H9 (cell line): Measurements from ENCODE around the gene SMAD3. TPM values are rescaled to one million over a fixed set of nuclear protein-coding genes. Genes with fewer than 3 reads are reported as not detected.

Experiments
- DNase-seq: peaks from one replicate; pipeline ENCODE4 v3.0.0-alpha.2; 2017
- H2AFZ ChIP-seq: one replicate; pipeline ENCODE4 v1.6.1; 2013; ENCODE audit warnings: mild to moderate bottlenecking, low read length, control low read depth, moderate library complexity
- H2AK5ac ChIP-seq: 2 replicates; pipeline ENCODE4 v1.6.1; 2013; ENCODE audit warnings: low read length, control low read depth, mixed read lengths; ENCODE audit not compliant: insufficient read length
- H2BK120ac ChIP-seq: one replicate; pipeline ENCODE4 v1.6.1; 2013; ENCODE audit warnings: low read depth, mild to moderate bottlenecking, low read length, control low read depth, inconsistent platforms; ENCODE audit not compliant: poor library complexity, severe bottlenecking
- H2BK12ac ChIP-seq: 2 replicates; pipeline ENCODE4 v1.6.1; 2013; ENCODE audit warnings: low read length, control low read depth, mixed read lengths, low read depth; ENCODE audit not compliant: insufficient read length
- H2BK15ac ChIP-seq: 2 replicates; pipeline ENCODE4 v1.6.1; 2013; ENCODE audit warnings: low read depth, low read length, control low read depth
- H2BK20ac ChIP-seq: one replicate; pipeline ENCODE4 v1.6.1; 2013; ENCODE audit warnings: low read depth, mild to moderate bottlenecking, low read length, control low read depth, inconsistent platforms; ENCODE audit not compliant: poor library complexity, severe bottlenecking
- H2BK5ac ChIP-seq: 2 replicates; pipeline ENCODE4 v1.6.1; 2013; ENCODE audit warnings: low read length, control low read depth, mixed read lengths; ENCODE audit not compliant: insufficient read length
- H3K14ac ChIP-seq: 2 replicates; pipeline ENCODE4 v1.6.1; 2013; ENCODE audit warnings: low read length, control low read depth; ENCODE audit not compliant: insufficient read depth
- H3K18ac ChIP-seq: 2 replicates; pipeline ENCODE4 v1.6.1; 2013; ENCODE audit warnings: low read depth, mild to moderate bottlenecking, mixed read lengths, low read length, control low read depth; ENCODE audit not compliant: insufficient read length
- H3K23ac ChIP-seq: 2 replicates; pipeline ENCODE4 v1.6.1; 2013; ENCODE audit warnings: low read length, control low read depth, mixed read lengths, low read depth; ENCODE audit not compliant: insufficient read length
- H3K23me2 ChIP-seq: 2 replicates; pipeline ENCODE4 v1.6.1; 2013; ENCODE audit warnings: low read depth, mild to moderate bottlenecking, mixed read lengths, low read length, control low read depth; ENCODE audit not compliant: insufficient read length, poor library complexity, severe bottlenecking
- H3K27ac ChIP-seq: 2 replicates; pipeline ENCODE4 v1.5.1; 2013; ENCODE audit warnings: low read length, control low read depth, mixed read lengths, low read depth; ENCODE audit not compliant: insufficient read length
- H3K27me3 ChIP-seq: 2 replicates; pipeline ENCODE4 v1.6.1; 2013; ENCODE audit warnings: low read length, control low read depth, inconsistent platforms; ENCODE audit not compliant: insufficient read depth
- H3K4ac ChIP-seq: 2 replicates; pipeline ENCODE4 v1.6.1; 2013; ENCODE audit warnings: low read depth, mild to moderate bottlenecking, control low read depth, inconsistent platforms, low read length, moderate library complexity
- H3K4me1 ChIP-seq: 2 replicates; pipeline ENCODE4 v1.6.1; 2013; ENCODE audit warnings: low read length, control low read depth, inconsistent platforms; ENCODE audit not compliant: insufficient read depth
- H3K4me2 ChIP-seq: 2 replicates; pipeline ENCODE4 v1.6.1; 2013; ENCODE audit warnings: low read length, control low read depth, mixed read lengths; ENCODE audit not compliant: insufficient read length, insufficient read depth
- H3K56ac ChIP-seq: 2 replicates; pipeline ENCODE4 v1.6.1; 2013; ENCODE audit warnings: low read depth, mild to moderate bottlenecking, mixed read lengths, low read length, control low read depth; ENCODE audit not compliant: insufficient read length
- H3K79me1 ChIP-seq: 2 replicates; pipeline ENCODE4 v1.6.1; 2013; ENCODE audit warnings: low read depth, mild to moderate bottlenecking, moderate library complexity, low read length, control low read depth, inconsistent platforms; ENCODE audit not compliant: insufficient read depth, poor library complexity, severe bottlenecking
- H3K79me2 ChIP-seq: 2 replicates; pipeline ENCODE4 v1.6.1; 2013; ENCODE audit warnings: low read length, control low read depth, inconsistent platforms; ENCODE audit not compliant: insufficient read depth
- H3K9ac ChIP-seq: 2 replicates; pipeline ENCODE4 v1.6.1; 2013; ENCODE audit warnings: low read length, control low read depth, mixed read lengths; ENCODE audit not compliant: insufficient read length; ENCODE audit errors: extremely low read depth
- H3K9me3 ChIP-seq: one replicate; pipeline ENCODE4 v1.6.1; 2013; ENCODE audit warnings: low read depth, low read length, inconsistent platforms; ENCODE audit not compliant: control insufficient read depth
- H3T11ph ChIP-seq: one replicate; pipeline ENCODE4 v1.6.1; 2013; ENCODE audit warnings: mild to moderate bottlenecking, low read length, control low read depth, inconsistent platforms
- H4K20me1 ChIP-seq: one replicate; pipeline ENCODE4 v1.6.1; 2013; ENCODE audit not compliant: control insufficient read depth, insufficient read length, insufficient read depth
- H4K5ac ChIP-seq: 2 replicates; pipeline ENCODE4 v1.6.1; 2013; ENCODE audit warnings: low read depth, mild to moderate bottlenecking, mixed read lengths, low read length, control low read depth; ENCODE audit not compliant: insufficient read length
- H4K8ac ChIP-seq: replicated peaks from 2 replicates; pipeline ENCODE4 v1.6.1; 2013; ENCODE audit warnings: low read length, control low read depth, mixed read lengths, low read depth; ENCODE audit not compliant: insufficient read length
- H4K91ac ChIP-seq: 2 replicates; pipeline ENCODE4 v1.6.1; 2013; ENCODE audit warnings: low read depth, mild to moderate bottlenecking, moderate library complexity, mixed read lengths, low read length, control low read depth; ENCODE audit not compliant: insufficient read length
- H3K27ac Mint-ChIP-seq, 3 experiments: 2 replicates in 2 of 3; 3 replicates in 1 of 3; pipeline ENCODE4 v1.8.0; 2020 to 2021; ENCODE audit warnings: mixed read lengths in 3 of 3, mild to moderate bottlenecking in 1 of 3, moderate library complexity in 1 of 3
- H3K27me3 Mint-ChIP-seq: 2 replicates; pipeline ENCODE4 v1.8.0; 2021; ENCODE audit warnings: low read depth, mild to moderate bottlenecking, moderate library complexity, mixed read lengths
- H3K36me3 Mint-ChIP-seq, 3 experiments: 2 replicates in 2 of 3; 3 replicates in 1 of 3; pipeline ENCODE4 v1.8.0; 2020 to 2021; ENCODE audit warnings: low read depth in 3 of 3, mixed read lengths in 3 of 3; ENCODE audit not compliant: insufficient read depth in 1 of 3
- H3K4me1 Mint-ChIP-seq, 2 experiments: 2 replicates each; pipeline ENCODE4 v1.8.0; 2020; ENCODE audit warnings: mixed read lengths in 2 of 2
- H3K4me3 Mint-ChIP-seq, 2 experiments: 2 replicates in 1 of 2; 3 replicates in 1 of 2; pipeline ENCODE4 v1.8.0; 2020 to 2021; ENCODE audit warnings: mild to moderate bottlenecking in 2 of 2, mixed read lengths in 2 of 2, moderate library complexity in 1 of 2
- H3K9me3 Mint-ChIP-seq, 2 experiments: 2 replicates in 1 of 2; 3 replicates in 1 of 2; pipeline ENCODE4 v1.8.0; 2020; ENCODE audit warnings: mild to moderate bottlenecking in 2 of 2, mixed read lengths in 2 of 2, moderate library complexity in 1 of 2
- CTCF ChIP-seq: fragments of 200-600 bp; sonication (generic); conservative IDR thresholded peaks from 3 replicates; pipeline ENCODE4 v1.8.0; 2021; ENCODE audit warnings: antibody characterized with exemption, mild to moderate bottlenecking
- WGBS: extraction: QIAGEN DNeasy Blood & Tissue Kit; methylation state at CpG from one replicate; pipeline ENCODE4 v1.1.7; 2013; ENCODE audit warnings: missing lambda C conversion rate, low lambda C conversion rate, mixed read lengths; ENCODE audit not compliant: insufficient read length; ENCODE audit errors: extremely low coverage; 5-methylcytosine and 5-hydroxymethylcytosine counted together
- total RNA-seq: library from RNA; stranded (reverse); gene quantifications from 2 replicates; pipeline ENCODE4 v1.2.1, GENCODE V29; 2021

The SMAD3 gene
- total RNA-seq, 1 experiment from 2014 or later: 26.7 TPM

GRCh38 chr15:67210555-67211168 is 145.3 kb downstream of the SMAD3 start:
- Histone ChIP-seq H4K8ac (no peak overlapping the region), H3K9ac (no peak overlapping the region), H3K79me1 (no peaks in the 10 kb centered on the region), H4K20me1 (no peaks in the 10 kb centered on the region), H2BK12ac (no peak overlapping the region), H3K18ac (no peak overlapping the region), H2BK5ac (no peak overlapping the region), H3K23ac (no peak overlapping the region), H3K23me2 (no peaks in the 10 kb centered on the region), H4K91ac (no peak overlapping the region), H3K4ac (no peak overlapping the region), H2BK120ac (no peak overlapping the region), H3T11ph (no peak overlapping the region), H3K27me3 (no peaks in the 10 kb centered on the region), H3K27ac (no peak overlapping the region), H2AK5ac (no peak overlapping the region), H3K79me2 (no peaks in the 10 kb centered on the region), H2BK15ac (no peak overlapping the region), H2BK20ac (no peak overlapping the region), H2AFZ (no peak overlapping the region), H3K4me2 (no peak overlapping the region), H4K5ac (no peak overlapping the region), H3K4me1 (no peaks in the 10 kb centered on the region), H3K56ac (no peak overlapping the region), H3K9me3 (no peaks in the 10 kb centered on the region), H3K14ac (no peak overlapping the region)
- DNase-seq: no peak
- Mint-ChIP-seq H3K27me3 (no peaks in the 10 kb centered on the region), H3K9me3 (no peaks in the 10 kb centered on the region), H3K4me1 (no peaks in the 10 kb centered on the region), H3K36me3 (peaks cover 1 to 16% (median 6%) of the 10 kb centered on the region in 3 experiments; a peak in 3 of 7 replicates), H3K4me3 (no peak overlapping the region), H3K27ac (peak overlapping the region in 2 of 3 experiments; percentile 2 to 4; a peak in 4 of 7 replicates)
- no peak for TF ChIP-seq CTCF
- 100% methylated on average over 1 of the region's 5 CpGs for WGBS
